ENCODE data around the gene SRPK3.

GRCh38 chrX:153741446-153741845 lies 39.4 kb upstream of the SRPK3 start:
- TF ChIP-seq RXRA (IDR thresholded peaks at IDR 0.05; ENCODE audit: borderline replicate concordance, low read depth) = no peak
- no peak for TF ChIP-seq FOXJ3 (CRISPR knock-in tag; IDR thresholded peaks at IDR 0.05)
- TF ChIP-seq CTCF (IDR thresholded peaks at IDR 0.05) = no peak
- no peak for TF ChIP-seq EZH2phosphoT487 (IDR thresholded peaks at IDR 0.05; ENCODE audit: borderline replicate concordance, low read depth)
- no peak for TF ChIP-seq YY1 (IDR thresholded peaks at IDR 0.05; ENCODE audit: low read depth)
- no peak for TF ChIP-seq PBX3 (IDR thresholded peaks at IDR 0.05)
